HCEC 1CT (cell line): ENCODE results near the gene POLR1A.

Experiments used
- DNase-seq: peaks from one replicate; pipeline ENCODE4 v3.0.0-alpha.2; 2017

POLR1A gene

DNA sequence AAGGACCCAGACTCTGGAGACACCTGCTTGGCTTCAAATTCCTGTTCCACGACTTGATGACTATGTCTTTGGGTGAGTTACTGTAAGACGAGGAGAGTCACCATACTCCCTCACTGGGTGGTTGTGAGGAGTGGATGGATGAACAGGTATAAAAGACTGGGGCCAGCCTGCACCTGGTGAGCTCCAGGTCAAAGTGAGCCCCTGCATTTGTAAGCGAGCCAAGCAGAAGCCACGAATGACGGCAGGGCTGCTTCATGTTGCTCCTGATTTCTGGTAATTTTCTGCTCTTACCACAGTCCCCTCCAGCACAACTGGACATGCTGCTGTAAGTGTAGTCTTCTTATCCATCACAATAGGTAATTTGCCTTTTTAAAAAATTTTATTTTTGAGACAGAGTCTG is 86.6 kb downstream of the POLR1A start:
- no peak for DNase-seq

DNA sequence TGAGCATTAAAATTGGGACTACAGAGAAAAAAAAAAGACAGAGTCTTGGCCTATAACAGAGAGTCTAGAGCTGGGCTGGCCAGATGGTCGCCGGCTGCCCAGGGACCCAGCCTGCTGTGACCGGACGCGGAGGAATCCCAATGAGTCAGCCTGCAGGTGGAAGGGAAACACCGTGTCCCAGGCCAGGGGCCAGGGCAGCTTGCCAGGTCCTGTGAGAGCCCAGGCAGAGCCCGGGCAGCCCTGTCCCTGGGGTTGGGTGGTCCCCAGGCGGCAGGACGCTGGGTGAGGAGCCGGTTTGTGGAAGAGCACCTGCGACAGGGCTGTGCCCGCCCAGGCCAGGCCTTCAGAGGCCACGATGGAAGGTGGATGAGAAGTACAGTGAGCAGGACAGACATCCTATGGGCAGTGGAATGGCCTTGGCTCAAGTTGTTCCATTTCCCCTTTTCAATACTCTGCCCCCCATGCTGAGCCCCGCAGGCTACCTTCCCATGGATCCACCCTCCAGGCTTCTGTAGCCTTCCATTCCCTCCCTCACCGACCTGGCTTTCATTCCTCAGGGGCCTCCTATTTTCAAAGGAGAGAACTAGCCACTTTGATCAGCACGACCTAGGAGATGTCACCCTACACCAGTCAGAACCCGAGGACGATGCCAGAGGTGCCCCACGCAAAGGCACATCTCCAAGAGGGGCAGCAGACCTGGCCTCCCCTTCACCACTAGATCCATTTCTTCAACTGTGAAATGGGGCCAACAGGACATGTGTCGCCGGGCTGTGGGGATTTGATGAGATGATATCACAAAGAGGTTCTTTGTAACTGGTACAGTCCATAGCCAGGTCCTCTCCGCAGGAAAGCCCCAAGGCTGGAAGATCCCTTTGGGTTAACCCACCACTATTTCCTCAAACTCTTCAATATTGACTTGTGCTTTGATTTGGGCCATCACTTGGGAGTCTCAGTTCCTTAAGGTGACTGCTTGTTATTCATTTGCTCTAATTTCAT is 87.5 kb downstream of the POLR1A start:
- no peak for DNase-seq

DNA sequence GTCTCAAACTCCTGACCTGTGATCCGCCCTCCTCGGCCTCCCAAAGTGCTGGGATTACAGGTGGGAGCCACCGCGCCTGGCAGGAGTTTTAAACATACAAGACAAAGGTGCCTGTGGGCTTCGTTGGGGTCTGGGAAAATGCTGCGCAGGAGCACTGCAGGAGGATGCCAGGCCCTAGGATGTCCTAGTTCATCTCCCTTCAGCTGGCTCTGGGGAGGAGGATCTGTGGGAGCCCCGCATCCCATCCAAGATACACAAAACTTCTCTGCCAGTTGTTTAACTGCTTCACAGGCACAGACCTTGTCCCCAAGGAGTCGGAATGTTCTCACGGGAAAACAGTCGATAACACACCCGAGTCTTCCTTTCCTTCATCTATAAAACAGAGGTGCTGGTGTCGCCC is 89.1 kb downstream of the POLR1A start:
- no peak for DNase-seq

DNA sequence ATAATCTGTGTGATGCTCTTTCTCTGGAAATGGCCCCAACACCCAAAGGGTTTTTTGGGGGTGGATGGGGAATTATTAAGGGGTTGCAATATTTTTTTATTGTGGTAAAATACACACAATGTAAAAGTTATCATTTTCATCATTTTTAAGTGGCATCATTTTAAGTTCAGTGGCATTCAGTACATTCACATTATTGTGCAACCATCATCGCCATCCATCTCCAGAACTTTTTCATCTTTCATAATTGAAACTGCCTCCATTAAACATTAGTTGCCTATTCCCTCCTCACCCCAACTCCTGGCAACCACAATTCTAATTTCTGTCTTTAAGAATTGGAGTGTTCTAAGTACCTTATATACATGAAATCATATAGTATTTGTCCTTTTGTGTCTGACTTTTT is 90.0 kb downstream of the POLR1A start:
- DNase-seq: no peak

DNA sequence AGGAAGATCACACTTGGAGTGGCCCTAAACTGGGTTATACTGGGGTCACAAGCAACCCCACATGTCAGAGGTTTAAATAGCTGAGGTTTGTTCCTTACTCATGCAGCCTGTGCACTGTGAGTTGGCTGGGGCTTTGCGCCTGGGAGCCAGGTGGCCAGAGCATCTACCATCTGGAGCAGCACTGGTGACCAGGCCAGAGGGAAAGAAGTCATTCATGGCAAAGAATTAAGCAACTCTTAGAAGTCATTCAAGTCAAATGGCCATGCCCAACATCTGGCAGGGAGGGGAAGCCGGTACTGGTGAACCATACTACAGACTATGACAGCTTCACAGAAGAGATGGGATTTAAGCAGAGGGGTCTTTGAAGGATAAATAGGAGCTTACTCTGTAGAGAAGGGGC is 90.7 kb downstream of the POLR1A start:
- DNase-seq: no peak

GRCh38 chr2:86014493-86014892 is 91.2 kb downstream of the POLR1A start:
- no peak for DNase-seq

DNA sequence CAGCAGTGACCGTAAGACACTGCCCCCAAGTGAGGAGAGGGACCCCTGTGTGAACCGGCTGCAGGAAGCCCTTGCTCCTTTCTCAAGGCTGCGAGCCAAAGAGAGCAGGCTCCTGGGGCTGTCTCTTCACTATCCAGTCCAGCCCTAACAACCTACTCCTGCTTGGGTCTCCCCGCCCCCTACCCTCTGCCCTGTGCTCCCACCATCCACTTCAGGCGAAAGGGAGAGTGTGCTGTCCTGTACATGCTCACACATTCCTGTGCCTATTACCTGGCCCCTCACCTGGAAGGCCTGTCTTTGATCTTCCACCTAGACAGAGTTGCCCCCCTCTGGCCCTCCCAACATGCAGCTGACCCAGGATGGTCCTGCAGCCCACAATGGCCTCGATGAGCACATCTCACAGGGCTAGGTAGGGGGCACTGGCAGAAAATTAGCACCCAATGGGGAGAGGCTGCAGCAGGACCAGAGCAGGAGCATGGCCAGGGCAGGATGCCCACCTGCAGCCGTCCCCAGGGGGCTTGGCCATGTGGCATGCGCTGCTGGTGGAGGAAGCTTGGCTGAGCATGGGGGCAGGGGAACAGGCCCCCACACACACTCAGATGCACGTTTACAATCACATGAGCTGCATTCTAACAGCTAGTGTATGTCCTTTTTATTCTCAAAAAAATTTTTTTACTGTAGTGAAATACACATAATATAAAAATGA is 93.5 kb downstream of the POLR1A start:
- DNase-seq: no peak

GRCh38 chr2:86011449-86011941 is 94.2 kb downstream of the POLR1A start:
- DNase-seq: no peak

DNA sequence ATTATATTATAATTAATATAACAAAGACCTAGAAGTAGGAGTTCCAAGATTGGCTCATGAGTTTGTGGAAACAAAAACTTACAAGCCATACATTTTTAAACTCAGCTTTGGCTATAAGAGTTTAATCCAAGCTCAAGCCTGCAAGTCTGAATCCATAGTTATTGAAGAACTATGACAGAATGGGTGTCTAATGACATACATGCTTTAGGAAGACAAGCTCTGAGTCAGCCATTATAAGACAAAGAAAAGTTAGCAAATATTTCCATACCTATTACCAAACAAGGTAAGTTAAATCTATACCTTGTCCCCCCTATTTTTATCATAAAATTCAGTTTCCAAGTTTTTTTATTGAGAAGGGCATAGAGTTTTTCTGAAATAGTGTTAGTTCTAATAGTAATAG is 95.6 kb downstream of the POLR1A start:
- no peak for DNase-seq

- DNase-seq: no peak
Measured at GRCh38 chr2:86006524-86006923, 99.2 kb downstream of the POLR1A start.

DNA sequence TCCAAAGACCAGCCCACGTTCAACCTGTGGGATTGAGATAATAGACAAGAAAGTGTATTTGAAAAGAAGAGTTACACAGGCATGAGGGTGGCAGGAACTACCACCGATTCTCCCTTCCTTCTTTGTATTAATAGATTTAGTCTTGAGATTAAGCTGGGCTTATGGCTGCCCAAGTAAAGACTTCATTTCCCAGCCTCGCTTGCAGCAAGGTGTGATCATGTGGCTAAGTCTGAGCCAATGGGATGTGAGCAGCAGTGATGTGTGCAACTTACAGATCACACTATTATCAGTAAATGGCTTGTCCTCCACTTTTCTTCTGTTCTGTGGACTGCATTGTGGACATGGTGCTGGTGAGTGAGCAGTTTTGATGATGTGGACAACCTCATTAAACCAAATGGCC is 101.7 kb downstream of the POLR1A start:
- no peak for DNase-seq

- DNase-seq: no peak
Measured at GRCh38 chr2:86003104-86003503, 102.6 kb downstream of the POLR1A start.

DNA sequence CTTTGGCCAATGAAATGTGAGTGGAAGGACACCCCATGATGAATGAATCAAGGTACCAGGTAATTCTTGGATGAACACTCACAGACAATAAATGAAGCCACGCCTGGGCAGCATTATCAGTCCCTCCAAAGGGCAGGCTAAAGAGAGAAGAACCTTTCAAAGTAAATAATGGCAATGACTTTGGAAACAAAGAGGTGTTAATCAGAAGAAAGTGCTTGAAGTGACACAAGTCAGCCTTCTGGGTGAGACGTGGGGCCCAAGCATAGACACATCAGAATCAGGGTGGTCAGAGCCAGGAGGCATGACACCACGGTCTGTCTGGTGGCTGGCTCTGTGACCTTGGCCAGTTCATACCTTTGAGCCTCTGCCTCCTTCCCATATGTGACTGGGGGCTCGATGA is 103.3 kb downstream of the POLR1A start:
- DNase-seq: no peak

DNA sequence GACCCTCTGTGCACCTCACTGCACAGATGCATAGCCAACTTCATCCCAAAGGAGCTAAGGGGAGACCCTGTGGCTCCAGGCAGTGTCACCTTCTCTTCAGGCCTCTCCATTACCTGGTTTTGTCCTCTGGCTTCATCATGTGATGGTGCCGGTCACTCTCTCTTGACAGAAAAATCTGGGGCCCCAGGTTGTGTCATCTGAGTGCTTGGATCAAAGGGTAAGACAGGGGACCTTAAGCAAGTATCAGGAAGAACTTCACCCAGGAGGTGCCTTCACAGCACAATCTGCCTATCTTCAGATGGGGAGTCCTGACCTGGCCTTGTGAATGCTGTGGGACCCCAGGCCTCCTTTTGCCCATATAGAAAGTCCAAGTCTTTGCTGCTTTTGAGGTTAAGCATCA is 104.4 kb downstream of the POLR1A start:
- DNase-seq: no peak

GRCh38 chr2:86000938-86001312 is 104.8 kb downstream of the POLR1A start:
- no peak for DNase-seq

DNA sequence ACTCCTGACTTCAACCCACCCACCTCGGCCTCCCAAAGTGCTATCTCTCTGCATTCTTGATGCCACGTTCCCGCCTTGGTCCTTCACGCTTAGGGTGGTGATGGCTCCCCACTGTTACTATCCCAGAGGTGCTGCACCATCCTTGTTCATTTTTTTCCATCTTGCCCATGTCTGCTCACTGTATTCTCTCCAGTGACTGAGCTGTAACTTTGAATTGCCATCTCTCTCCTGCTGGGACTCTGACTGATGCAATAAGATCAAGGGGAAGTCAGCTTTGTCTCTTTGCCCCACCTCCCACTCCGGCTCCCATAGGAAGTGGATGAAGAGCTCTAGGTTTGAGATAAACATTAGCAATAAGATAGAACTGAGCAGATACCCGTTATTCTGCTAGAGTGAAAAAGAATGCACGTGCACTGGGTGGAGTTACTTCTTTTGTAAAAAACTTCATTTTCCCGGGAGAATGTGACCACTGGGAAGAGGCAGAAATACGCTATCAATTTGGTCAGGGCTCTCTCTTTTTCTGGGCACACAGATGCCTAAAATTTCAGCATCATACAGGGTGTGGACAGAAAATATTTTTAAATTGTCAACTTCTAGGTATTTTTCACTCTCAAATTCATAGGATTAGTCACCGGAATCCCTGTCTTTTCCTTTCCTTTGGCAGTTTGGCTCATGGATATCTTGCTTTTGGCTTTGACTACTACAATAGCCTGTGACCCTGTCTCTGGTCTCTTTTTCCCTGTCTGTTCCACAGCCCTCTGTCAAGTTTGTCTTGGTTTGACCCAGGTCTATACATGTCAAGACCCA is 105.4 kb downstream of the POLR1A start:
- DNase-seq: no peak

DNA sequence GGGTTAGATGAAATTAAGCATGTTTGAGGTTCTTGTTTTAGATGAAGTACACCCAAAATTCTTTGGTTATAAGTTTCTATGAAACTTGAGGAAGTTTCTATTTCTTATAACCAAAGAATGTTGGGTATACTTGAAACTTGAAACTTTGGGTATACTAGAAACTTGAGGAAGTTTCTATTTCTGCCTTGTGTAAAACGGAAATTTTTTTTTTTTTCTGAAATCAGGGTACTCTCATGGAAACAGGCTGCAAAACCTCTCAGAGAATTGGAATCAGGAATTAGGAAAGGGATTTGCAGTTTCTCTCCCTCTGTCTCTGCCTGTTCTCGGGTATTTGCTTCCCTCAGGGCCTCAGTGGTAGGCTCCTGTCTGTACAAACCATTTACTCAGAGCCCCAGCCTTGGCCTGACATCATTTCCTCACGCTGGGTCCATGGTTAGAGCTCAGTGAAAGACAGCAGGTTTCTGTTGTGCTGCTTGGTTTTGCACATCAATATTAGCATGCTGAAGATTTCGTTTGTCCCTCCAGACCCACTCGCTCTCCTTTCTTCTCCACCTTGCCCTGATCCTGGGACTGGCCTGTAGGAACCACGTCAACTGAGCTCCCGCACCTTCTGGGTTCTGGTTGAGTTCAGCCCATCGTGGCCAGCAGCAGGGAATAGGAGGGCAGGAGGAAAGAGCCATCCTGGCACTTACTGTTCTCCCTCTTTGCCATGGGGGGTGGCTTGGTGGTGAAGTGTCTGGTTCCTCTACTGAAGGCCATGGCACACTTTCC is 106.4 kb downstream of the POLR1A start:
- peak; percentile 38 for DNase-seq

DNA sequence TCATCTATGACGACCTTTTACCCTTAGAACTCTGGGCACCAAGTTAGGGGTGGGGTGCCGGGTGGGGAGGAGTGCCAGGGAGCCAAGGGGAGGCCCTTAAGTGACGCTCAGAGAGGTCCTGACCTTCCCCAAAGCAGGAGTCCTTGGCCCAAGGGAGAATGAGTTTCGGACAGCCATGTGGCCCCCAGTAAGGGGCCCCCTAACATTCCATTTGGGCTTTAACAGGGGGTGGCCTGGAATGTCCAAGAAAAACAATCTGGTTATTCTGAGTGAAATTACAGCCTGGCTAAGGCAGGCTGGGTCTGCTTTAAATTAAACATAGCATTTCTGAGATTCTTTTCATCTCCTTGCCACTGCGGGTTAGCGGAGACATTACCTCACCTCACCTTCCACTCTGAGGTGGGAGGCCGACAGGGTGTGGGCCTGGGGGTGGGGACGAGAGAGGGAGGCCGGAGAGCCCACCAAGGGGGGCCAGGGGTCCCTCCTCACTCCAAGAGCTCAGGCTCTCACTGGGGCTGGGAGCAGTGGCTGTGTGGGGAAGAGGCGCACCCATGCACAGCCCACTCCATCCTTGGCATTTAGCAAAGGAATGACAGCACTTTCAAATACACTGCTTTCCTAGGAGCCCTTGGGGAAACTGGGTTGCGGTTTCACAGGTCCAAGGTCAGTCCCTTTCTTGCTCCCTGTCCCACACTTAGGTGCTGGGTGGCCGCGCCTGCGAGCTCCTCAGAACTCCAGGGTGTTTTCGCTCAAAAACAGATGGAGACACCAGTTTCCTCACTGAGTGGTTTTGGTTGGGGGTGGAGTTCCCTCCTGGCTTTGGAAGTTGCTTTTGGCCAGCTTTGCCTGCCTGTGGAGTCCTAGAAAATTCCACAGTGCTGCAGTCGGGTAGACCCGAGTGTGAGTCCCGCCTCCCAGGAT is 107.4 kb downstream of the POLR1A start:
- DNase-seq: peak; percentile 44

DNA sequence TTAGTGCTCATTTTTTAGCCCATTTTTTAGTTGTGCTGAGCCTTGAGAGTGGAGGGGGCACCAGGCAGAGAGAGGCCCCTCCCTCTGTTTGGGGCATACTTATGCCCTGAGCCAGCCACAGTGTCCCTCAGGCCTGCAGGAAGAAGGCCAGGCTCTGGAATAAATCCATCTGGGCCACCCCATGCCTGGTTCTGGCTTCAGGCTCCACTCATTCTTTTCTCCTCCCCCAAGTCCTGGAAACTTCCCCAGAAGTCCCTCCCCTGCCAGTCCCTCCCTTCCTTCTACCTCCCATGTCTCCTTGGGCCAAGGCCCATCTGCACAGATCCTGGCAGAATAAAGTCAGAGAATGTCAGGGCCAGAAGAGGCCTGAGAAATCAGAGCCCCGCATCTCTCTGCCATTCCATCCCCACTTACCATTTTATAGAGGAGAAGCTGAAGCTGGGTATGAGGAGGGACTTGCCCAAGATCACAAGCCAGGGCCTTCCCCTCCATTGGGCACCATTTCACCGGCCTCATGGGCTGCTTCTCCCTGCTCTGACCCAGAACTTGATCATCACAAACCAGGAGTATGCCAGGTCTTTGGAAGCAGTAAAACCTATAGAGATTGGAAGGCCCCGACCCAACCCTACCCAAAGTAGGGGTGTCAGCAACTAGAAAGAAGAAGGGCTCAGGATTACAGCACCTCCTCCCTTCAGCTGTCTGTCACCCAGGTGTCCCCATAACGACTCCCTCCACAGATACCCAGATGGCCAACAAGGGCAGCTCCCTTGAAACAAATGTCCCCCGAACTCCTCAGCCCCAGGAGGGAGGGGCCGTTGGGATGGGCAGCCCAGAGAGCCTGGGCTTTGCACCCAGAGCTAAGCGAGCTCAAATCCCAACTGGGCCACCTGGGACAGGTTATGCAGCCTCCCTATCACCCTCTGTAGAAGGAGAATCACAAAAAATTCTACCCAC is 108.4 kb downstream of the POLR1A start:
- DNase-seq: no peak

DNA sequence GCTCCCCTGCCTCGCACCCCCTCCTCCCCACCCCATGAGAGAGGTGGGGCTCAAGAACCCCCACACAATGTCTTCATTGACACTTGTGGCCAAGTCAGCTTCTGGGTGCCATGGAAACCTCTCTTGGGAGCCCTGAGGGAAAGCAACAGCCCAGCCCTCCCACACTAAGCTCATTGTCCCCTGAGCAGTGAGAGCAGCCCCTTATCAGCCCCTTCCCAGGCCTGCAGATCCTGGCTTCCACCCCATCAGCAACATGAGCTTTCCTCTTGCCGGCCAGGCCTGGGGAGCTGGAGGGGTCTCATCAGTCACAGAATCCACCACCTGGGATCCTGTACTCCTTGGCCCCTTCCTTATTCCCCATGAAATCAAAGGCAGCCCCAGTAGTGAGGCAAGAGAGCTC is 109.1 kb downstream of the POLR1A start:
- no peak for DNase-seq
